MCF 10A (cell line): Measurements from ENCODE around the gene PTPRN2. TPM values are rescaled to one million over a fixed set of nuclear protein-coding genes. Genes with fewer than 3 reads are reported as not detected.

Source experiments
- BruUV-seq: library from RNA; stranded (reverse); fragments of 400-500 nt; replicated peaks from 2 replicates; lab custom pipeline; 2021; lab: Mats Ljungman, UMichigan
- CTCF ChIA-PET: fragments of 300-600 bp; sonication (Branson Sonifier 250); formaldehyde crosslinking; extraction: SDS; loops from one replicate; lab custom pipeline; 2021; ENCODE audit warnings: antibody characterized with exemption, inconsistent platforms; lab: Yijun Ruan, JAX
- POLR2A ChIA-PET: fragments of 300-600, 350-650 bp; sonication (Branson Sonifier 250); formaldehyde crosslinking; extraction: SDS; loops from one replicate; lab custom pipeline; 2020; ENCODE audit warnings: antibody characterized with exemption, inconsistent platforms; lab: Yijun Ruan, JAX
- DNase-seq: peaks from one replicate; pipeline ENCODE4 v3.0.0-alpha.2; 2018; ENCODE audit not compliant: unreplicated experiment
- H3K27ac Mint-ChIP-seq: one replicate; pipeline ENCODE4 v1.8.0; 2022; ENCODE audit warnings: mild to moderate bottlenecking, low read depth, mixed read lengths; ENCODE audit not compliant: unreplicated experiment
- H3K27me3 Mint-ChIP-seq: one replicate; pipeline ENCODE4 v1.8.0; 2022; ENCODE audit warnings: mixed read lengths; ENCODE audit not compliant: insufficient read depth, unreplicated experiment
- H3K36me3 Mint-ChIP-seq: one replicate; pipeline ENCODE4 v1.8.0; 2022; ENCODE audit warnings: mild to moderate bottlenecking, moderate library complexity, mixed read lengths; ENCODE audit not compliant: insufficient read depth, unreplicated experiment
- H3K4me1 Mint-ChIP-seq: one replicate; pipeline ENCODE4 v1.8.0; 2022; ENCODE audit warnings: mixed read lengths; ENCODE audit not compliant: insufficient read depth, unreplicated experiment
- H3K4me3 Mint-ChIP-seq: one replicate; pipeline ENCODE4 v1.8.0; 2022; ENCODE audit warnings: mild to moderate bottlenecking, moderate library complexity, mixed read lengths; ENCODE audit not compliant: unreplicated experiment
- H3K9me3 Mint-ChIP-seq: one replicate; pipeline ENCODE4 v1.8.0; 2022; ENCODE audit warnings: mixed read lengths; ENCODE audit not compliant: unreplicated experiment
- CTCF ChIP-seq: fragments of 200-600 bp; IDR thresholded peaks from one replicate; pipeline ENCODE4 v1.8.0; 2022; ENCODE audit warnings: antibody characterized with exemption, mild to moderate bottlenecking; ENCODE audit not compliant: unreplicated experiment
- intact Hi-C: fragments of 100-400 bp; cut with micrococcal nuclease; formaldehyde crosslinking; loops from 2 replicates; pipeline ENCODE4 v1.14.1; 2022
- total RNA-seq: library from RNA; stranded (reverse); gene quantifications from 2 replicates; pipeline ENCODE4 v1.2.3, GENCODE V29; 2022

The PTPRN2 gene
- total RNA-seq, 1 experiment from 2014 or later, result 4.5 TPM

GRCh38 chr7:158009886-158010285, 577.7 kb downstream of the PTPRN2 start:
- no TSS peak for BruUV-seq
- intact Hi-C loops, result loop anchor here (5.0 kb wide), 1 partner anchor 342 kb away; no protein-coding TSS in a partner anchor
- H3K4me3 Mint-ChIP-seq, result no peak overlapping the region
- H3K4me1 Mint-ChIP-seq, result no peaks in the 10 kb centered on the region
- POLR2A ChIA-PET, result no interaction called here
- H3K27ac Mint-ChIP-seq, result no peak overlapping the region
- no peaks in the 10 kb centered on the region for H3K36me3 Mint-ChIP-seq
- no peak for DNase-seq
- no peaks in the 10 kb centered on the region for H3K9me3 Mint-ChIP-seq
- H3K27me3 Mint-ChIP-seq, result no peaks in the 10 kb centered on the region
- TF ChIP-seq CTCF, result no peak
- CTCF ChIA-PET, result no interaction called here

DNA sequence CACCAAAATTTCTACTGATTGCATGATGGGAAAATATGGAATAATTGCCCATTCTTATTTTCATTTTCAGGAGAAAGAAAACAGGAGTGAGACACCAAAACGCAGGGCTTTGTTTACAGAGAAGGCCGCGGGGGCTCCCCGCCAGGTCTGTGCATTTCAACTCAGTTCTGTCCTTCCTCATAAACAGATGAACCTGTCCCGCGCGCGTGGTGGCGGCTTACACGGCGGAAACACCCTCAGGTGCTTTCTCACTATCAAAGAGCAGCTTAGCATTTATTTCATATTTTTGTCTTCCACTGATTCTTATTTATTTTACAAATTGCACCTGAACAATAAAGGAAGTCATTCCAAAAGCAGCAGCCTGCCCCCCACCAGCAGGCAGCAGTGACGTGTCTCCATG, 579.4 kb downstream of the PTPRN2 start:
- H3K27ac Mint-ChIP-seq, result no peak overlapping the region
- H3K4me3 Mint-ChIP-seq, result no peak overlapping the region
- H3K4me1 Mint-ChIP-seq, result no peaks in the 10 kb centered on the region
- H3K36me3 Mint-ChIP-seq, result no peaks in the 10 kb centered on the region
- no peaks in the 10 kb centered on the region for H3K9me3 Mint-ChIP-seq
- ChIA-PET POLR2A (no interaction called here), CTCF (no interaction called here)
- intact Hi-C loops, result no loop called here
- no peaks in the 10 kb centered on the region for H3K27me3 Mint-ChIP-seq
- no peak for DNase-seq
- TF ChIP-seq CTCF, result no peak
- BruUV-seq, result no TSS peak

DNA sequence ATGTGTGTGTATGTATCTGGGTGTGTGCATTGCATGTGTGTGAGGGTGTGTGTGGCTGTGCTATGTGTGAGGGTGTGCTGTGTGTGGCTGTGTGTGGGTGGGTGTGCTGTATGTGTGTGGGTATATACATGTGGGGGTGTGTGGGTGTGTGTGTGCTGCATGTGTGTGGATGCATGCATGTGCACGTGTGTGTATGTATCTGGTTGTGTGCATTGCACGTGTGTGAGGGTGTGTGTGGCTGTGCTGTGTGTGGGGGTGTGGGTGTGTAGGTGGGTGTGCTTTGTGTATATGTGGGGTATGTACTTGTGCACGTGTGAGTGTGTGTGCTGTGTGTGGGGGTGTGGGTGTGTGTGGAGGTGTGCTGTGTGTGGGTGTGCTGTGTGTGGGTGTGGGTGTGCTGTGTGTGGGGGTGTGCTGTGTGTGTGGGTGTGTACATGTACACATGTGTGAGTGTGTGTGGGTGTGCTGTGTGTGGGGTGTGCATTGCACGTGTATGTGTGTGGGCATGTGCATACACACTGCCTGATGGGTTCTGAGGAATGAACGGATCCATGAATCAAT, 579.8 kb downstream of the PTPRN2 start:
- ChIA-PET CTCF (no interaction called here), POLR2A (no interaction called here)
- Mint-ChIP-seq H3K4me1 (no peaks in the 10 kb centered on the region), H3K36me3 (no peaks in the 10 kb centered on the region), H3K4me3 (no peak overlapping the region), H3K9me3 (no peaks in the 10 kb centered on the region), H3K27ac (no peak overlapping the region), H3K27me3 (no peaks in the 10 kb centered on the region)
- no peak for DNase-seq
- no TSS peak for BruUV-seq
- intact Hi-C loops, result no loop called here
- TF ChIP-seq CTCF, result no peak

GRCh38 chr7:158006841-158007696, 580.6 kb downstream of the PTPRN2 start:
- no peaks in the 10 kb centered on the region for H3K9me3 Mint-ChIP-seq
- BruUV-seq, result no TSS peak

More at GRCh38 chr7:158006841-158007696, 580.6 kb downstream of the PTPRN2 start:
- Mint-ChIP-seq H3K4me1 (no peaks in the 10 kb centered on the region), H3K4me3 (no peak overlapping the region), H3K36me3 (no peaks in the 10 kb centered on the region), H3K27me3 (no peaks in the 10 kb centered on the region), H3K27ac (no peak overlapping the region)
- no peak for DNase-seq
- intact Hi-C loops, result no loop called here
- ChIA-PET CTCF (no interaction called here), POLR2A (no interaction called here)
- no peak for TF ChIP-seq CTCF
